ENCODE results near the gene CFAP58.

CFAP58 gene

GRCh38 chr10:104446151-104446550 is 92.5 kb downstream of the CFAP58 start:
- H3K4me3 ChIP-seq (ENCODE audit: low read depth, low read length), result no peak overlapping the region
- no peak for DNase-seq (ENCODE audit: low read depth)
- in situ Hi-C loops (cut with HindIII; ENCODE audit: low sequenced_read_pairs), result no loop called here
- TF ChIP-seq CTCF (IDR thresholded peaks at IDR 0.05; ENCODE audit: low read depth, low read length, missing control alignments), result no peak

- peak; percentile 8 for DNase-seq (ENCODE audit: low read depth)
- TF ChIP-seq CTCF (IDR thresholded peaks at IDR 0.05; ENCODE audit: low read depth, low read length, missing control alignments), result no peak
- in situ Hi-C loops (cut with HindIII; ENCODE audit: low sequenced_read_pairs), result no loop called here
- no peak overlapping the region for H3K4me3 ChIP-seq (ENCODE audit: low read depth, low read length)
Observed at GRCh38 chr10:104447331-104447730, 93.7 kb downstream of the CFAP58 start.

- in situ Hi-C loops (cut with HindIII; ENCODE audit: low sequenced_read_pairs), result no loop called here
- TF ChIP-seq CTCF (IDR thresholded peaks at IDR 0.05; ENCODE audit: low read depth, low read length, missing control alignments), result no peak
- no peak for DNase-seq (ENCODE audit: low read depth)
Observed at GRCh38 chr10:104447906-104448305, 94.3 kb downstream of the CFAP58 start.

GRCh38 chr10:104449391-104449790 is 95.8 kb downstream of the CFAP58 start:
- in situ Hi-C loops (cut with HindIII; ENCODE audit: low sequenced_read_pairs), result no loop called here
- DNase-seq (ENCODE audit: low read depth), result no peak

More at GRCh38 chr10:104447906-104448305, 94.3 kb downstream of the CFAP58 start:
- no peak overlapping the region for H3K4me3 ChIP-seq (ENCODE audit: low read depth, low read length)

GRCh38 chr10:104450490-104450889 is 96.9 kb downstream of the CFAP58 start:
- H3K4me3 ChIP-seq (ENCODE audit: low read depth, low read length), result no peak overlapping the region
- in situ Hi-C loops (cut with HindIII; ENCODE audit: low sequenced_read_pairs), result no loop called here
- DNase-seq (ENCODE audit: low read depth), result no peak
- no peak for TF ChIP-seq CTCF (IDR thresholded peaks at IDR 0.05; ENCODE audit: low read depth, low read length, missing control alignments)

More at GRCh38 chr10:104449391-104449790, 95.8 kb downstream of the CFAP58 start:
- no peak for TF ChIP-seq CTCF (IDR thresholded peaks at IDR 0.05; ENCODE audit: low read depth, low read length, missing control alignments)
- H3K4me3 ChIP-seq (ENCODE audit: low read depth, low read length), result no peak overlapping the region

GRCh38 chr10:104450954-104451353 is 97.3 kb downstream of the CFAP58 start:
- no peak overlapping the region for H3K4me3 ChIP-seq (ENCODE audit: low read depth, low read length)
- in situ Hi-C loops (cut with HindIII; ENCODE audit: low sequenced_read_pairs), result no loop called here
- DNase-seq (ENCODE audit: low read depth), result no peak
- TF ChIP-seq CTCF (IDR thresholded peaks at IDR 0.05; ENCODE audit: low read depth, low read length, missing control alignments), result no peak

GRCh38 chr10:104452977-104453376 is 99.3 kb downstream of the CFAP58 start:
- no peak for DNase-seq (ENCODE audit: low read depth)
- no peak for TF ChIP-seq CTCF (IDR thresholded peaks at IDR 0.05; ENCODE audit: low read depth, low read length, missing control alignments)
- in situ Hi-C loops (cut with HindIII; ENCODE audit: low sequenced_read_pairs), result no loop called here
- H3K4me3 ChIP-seq (ENCODE audit: low read depth, low read length), result no peak overlapping the region
